GM18861 (cell line): Measurements from ENCODE around the gene NADK2.

ENCODE experiments used
- ATAC-seq: cut with Tn5 transposase; IDR thresholded peaks from one replicate; pipeline ENCODE4 v1.9.1; 2021; ENCODE audit not compliant: unreplicated experiment

NADK2 gene

DNA sequence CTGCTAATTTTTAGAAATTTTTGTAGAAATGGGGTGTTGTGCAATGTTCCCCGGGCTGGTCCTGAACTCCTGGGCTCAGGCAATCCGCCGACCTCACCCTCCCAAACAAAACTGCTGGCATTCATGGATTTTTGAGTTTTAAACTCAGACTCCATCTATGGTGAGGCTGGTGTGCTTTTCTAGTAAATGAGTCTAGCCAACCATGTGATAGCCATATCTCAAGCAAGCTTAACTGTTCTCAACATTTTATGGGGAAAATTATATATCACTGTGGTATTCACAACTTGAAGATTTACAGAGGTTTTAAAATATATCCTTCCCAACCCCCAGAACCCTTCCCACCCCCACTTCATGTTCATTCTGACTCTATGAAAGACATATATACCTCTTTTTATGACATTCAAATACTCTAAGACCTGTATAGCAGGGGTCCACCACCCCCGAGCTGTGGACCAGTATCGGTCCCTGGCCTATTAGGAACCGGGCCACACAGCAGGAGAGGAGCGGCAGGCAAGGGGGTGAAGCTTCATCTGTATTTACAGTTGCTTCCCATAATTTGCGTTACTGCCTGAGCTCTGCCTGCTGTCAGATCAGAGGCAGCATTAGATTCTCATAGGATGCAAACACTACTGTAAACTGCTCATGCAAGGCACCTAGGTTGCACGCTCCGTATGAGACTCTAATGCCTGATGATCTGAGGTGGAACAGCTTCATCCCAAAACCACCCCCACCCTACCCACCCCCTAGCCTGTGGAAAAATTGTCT is 4.5 kb upstream of the NADK2 start:
- no peak for ATAC-seq

DNA sequence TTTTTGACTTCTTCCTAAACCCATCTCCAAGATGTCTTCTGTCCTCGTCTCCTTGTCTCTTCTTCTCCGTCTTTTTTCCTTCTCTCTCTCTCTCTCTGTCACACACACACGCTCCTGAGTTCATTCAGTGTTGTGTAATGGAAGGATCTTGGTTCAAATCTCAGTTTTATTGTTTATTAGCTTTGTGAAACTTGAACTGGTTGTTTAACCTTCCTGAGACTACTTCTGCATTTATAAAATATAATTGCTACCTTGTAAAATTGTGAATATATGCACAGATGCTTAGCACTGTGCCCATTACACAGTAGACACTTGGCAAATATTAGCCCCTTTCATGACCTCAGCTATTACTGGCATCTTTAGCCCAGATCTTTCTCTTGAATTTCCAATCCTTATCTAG is 2.4 kb upstream of the NADK2 start:
- no peak for ATAC-seq

DNA sequence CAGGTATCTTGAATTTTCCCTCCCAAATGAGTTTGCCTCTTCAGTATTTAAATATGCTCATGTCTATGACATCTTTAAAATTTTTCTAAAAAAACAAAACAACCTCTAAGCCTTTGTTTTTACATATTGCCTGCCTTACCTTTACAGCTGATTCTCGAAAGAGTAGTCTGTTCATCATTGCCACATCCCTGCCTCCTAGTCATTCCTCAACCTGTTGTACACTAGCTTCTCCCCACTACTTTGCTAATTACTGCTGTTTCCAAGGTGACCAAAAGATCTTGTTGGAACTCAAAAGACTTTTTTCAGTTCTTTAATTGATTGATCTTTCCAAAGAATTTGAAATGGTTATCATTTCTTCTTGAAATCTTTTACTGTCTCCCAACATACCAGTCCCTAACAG is 1.9 kb upstream of the NADK2 start:
- ATAC-seq, result no peak

DNA sequence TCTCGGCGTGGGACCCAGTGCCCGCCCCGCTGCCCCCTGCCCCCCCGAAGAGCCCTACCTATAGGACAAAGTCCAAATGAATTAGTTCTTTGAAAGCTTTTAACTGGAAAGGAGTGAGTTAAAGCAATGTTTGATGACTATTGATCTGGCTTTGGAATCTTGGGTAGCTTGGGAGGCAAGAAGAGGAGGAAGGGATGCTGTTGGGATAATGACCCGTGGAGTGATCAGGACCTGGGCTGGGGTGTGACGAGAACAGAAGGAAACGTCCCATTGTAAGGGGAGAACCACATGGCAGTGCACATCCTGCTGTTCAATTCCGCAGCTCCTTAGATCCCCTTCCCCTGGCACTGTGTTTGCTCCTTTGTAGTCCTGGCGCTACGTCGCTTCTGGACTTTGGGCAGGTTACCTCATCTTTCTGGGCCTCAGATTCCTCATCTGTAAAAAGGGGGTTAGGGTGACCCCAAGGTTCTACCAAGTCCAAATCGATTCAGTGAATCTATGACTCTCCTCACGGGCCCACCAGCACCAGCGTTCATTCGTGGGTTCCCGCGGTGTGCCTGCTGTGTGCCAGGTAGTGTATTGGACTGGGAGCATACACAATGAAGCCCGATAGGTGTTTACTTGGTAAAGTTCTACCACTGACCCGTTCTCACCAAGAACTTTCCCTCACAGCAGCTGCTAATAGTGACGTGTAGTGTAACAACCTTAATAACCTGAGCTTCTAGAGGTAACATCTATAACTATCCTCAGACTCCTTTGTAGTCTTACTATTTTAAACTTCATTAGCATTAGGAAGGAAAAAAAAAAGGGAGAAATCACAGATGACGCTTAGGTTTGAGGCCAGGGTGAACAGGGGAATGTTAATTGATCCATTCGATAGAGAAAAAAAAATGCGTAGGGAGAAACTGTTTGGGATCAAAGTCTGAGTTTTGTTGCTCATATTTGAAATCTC is 1.1 kb upstream of the NADK2 start:
- ATAC-seq, result no peak

DNA sequence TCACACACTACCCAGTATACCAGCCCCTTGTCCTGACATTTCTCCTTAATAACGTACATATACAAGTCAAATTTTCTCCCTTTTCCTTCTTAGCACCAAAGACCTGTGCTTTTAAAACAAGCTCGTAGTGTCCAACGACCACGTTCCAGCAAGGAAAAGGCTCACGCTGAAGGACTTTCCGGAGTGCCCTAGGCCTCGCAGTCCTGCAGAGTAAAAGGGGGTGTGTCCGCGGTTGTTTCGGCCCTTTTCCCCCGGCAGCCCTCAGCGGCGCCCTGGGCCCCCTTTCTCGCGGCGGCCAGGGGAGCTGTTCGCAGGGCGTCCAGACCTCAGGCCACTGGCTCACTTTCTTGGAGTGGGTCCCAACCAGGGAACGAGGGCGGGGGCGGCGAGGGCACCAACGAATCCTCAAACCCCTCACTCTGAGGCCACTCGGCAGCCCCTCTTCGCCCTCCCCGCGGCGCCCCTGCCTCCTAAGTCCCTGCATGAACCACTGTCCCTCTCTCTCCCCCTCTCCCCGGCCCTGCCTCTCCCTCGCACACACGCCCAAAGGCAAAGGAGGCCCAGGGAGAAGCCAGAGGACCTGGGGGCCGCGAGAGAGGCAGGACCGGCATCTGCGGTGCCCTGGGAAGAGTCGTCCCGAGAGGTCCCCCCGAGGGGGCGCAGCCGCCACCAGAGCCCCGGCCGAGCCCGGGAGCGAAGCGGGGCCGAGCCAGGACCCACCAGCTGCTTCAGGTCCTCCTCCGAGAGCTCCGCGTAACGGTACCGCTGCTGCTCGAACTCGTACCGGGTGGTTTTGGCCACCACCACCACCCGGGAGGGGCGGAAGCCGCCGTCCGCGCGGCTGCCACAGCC is 720 bp downstream of the NADK2 start:
- peak; percentile 11 for ATAC-seq

DNA sequence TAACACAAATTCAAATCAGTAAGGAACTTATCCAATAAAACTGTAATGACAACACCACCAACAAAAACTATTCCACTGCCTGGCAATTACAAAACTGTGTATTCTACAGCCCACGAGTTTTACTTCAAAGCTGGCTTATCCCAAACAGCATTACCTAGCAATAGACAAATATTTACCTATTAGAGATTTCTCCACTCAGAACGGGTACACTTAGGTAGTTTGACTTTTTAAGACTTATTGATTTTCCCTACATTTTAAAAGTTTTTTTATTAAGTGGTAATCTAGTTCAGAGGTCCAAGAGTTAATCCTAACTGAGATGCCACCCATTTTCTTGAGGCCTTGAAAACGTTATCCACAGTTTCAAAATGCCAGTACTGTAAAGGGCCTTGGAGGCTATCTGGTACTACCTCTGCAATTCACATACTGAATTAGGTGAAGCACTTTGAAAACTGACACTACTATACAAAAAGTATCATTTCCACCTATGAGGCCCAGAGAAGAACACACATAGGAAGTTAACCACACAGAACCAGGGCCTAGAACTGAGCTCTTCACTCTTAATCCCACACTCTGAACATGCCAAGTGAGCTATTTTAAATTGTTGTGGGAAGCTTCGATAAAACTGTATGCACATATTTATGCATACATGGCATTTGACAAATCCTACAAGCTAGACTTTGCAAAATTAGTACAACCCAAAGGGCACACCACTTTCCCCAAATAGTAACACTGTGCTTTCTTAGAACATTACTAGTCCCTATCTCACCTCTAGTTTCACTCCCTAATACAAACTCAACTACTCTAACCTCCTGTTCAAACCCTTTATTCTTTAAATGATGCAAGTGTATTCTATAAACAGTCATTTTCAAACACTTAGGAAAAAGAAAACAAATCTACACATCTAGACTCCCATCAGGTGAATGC is 2.1 kb downstream of the NADK2 start:
- no peak for ATAC-seq

DNA sequence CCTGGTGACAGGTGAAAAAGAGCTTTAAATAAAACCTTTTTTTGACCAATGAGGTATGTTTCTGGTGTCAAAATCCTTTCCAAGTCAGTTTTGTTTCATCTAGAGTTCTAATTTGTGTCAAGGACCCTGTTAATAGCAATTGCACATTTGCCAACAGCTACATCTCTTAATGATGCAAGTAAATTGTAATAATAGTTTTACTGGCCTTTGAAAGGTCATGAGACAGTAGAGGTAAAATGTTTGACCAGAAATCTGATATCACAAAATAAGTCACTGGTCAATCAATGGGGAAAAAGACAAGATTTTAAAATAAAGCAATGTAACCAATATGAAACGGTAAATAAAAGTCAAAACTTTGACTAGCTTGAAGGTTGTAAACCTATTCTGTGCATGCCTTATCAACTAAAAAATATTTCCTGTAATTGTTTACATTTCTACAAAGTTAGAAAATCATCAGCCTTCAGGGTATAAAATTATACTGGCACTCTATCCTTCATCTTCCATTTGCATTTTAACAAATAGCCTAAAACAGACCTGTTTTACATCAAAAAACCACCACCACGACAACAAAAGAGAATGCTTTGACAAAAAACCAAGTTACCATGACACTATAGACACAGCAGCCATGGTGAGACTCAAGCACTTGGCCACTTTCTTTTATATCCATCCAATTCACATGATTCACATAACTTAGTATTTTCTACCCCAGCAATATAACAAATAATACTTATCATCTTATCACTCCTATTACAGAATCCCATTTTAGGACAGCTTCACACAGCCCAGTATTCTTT is 3.0 kb downstream of the NADK2 start:
- no peak for ATAC-seq

DNA sequence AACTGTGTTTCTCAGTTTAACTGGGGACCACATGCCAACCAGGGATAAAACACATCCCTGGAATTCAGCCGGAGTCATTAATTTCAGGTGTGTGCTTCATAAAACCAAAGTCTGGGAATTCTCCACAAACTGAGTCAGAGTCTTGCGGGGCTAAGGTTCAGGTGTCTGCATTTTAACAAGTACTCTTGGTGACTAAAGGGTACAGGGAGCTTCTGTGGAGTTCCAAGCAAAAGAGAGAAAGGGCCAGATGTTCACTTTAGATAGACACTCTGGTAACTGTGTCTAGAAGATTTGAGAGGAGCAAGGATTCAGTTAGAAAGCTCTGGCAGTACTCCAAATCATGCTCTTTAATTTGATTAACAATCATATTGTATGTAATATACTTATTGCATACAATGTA is 4.0 kb downstream of the NADK2 start:
- no peak for ATAC-seq

DNA sequence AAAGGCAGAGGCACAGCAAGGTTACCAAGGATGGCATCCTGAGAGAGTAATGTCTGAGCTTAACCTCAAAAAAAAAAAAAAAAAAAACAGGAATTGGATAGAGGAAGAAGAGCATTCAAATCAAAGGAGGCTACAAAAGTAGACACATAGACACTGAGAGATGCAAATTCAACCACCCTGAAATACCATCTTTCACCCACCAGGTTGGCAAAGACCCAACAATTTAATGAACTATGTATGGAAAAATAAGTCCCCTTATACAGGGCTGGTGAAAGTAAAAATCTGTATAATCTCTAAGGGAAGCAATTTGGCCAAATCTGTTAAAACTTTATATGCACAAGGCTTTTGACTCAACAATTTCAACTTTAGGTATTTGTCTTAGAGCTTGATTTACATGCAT is 4.9 kb downstream of the NADK2 start:
- ATAC-seq, result no peak

DNA sequence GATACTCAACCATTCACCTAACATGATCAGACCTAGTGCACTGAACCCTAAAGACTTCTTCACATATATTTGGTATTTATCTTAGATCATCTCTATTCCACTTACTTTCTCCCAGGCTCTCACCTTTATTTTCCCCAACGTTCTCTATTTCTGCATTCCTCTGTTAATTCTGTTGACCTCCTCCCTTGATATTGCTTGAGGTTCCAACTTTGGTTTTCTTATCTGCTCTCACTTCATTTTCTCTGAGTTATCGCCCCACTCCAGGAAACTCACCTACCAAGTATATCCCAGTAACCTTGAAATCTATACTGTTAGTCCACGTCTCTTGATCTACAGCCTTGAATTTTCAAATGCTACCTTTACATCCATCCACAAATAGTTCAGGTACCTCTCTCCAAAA is 9.2 kb downstream of the NADK2 start:
- no peak for ATAC-seq

DNA sequence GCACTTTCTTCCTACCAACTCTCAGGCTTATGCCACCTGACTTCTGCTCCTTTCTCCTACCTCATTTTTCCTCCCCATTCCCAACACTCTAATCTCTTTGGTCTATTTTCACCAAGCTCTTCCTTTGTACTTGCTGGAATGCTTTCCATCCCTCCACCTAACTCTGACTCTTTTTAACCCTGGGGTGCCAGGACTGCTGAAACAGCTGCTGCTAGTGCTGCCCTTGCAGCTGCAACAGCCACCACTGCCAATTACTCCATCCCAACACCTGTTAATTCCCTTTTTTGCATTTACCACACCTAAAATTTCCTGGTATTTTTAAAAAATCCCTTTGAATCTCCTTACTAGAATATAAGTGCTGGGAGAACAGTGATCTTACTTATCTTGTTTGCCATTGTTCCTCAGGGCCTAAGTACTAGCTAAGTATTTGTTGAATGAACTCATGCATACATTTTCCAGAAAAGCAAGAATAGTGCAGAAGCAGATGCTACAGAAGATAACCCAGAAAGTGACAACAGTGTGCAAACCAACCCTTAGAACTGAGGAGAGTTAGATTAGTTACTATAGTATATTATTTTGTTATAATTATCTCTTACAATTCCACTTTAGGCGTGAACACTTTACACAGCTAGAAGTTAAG is 11.5 kb downstream of the NADK2 start:
- ATAC-seq, result no peak

DNA sequence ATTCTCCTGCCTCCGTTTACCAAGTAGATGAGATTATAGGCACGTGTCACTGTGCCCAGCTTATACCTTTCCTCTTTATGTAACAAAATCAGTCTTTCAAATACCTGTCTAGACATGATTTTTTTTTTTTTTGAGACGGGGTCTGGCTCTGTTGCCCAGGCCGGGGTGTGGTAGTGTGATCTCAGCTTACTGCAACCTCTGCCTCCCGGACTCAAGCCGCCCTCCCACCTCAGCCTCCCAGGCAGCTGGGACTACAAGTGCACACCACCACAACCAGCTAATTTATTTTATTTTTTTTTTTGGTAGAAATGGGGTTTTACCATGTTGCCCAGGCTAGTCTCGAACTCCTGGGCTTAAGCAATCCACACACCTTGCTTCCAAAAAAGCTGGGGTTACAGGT is 13.2 kb downstream of the NADK2 start:
- no peak for ATAC-seq

DNA sequence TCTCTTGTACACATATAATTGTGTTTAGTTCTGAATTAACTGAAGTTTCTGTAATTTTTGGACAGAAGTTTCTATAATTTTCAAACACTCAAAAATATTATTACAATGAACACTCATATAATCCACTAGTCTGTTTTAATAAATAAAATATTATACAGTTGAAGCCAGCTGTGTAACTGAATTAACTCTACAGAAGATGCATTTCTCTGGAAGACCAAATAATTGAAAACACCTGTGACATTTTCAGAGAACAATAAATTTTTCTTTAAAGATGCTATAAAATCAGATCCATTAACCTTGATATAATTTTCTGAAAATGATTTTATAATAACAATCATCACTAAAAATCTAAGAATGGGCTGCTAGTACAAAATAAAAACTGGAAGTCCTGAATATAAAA is 14.7 kb downstream of the NADK2 start:
- no peak for ATAC-seq

DNA sequence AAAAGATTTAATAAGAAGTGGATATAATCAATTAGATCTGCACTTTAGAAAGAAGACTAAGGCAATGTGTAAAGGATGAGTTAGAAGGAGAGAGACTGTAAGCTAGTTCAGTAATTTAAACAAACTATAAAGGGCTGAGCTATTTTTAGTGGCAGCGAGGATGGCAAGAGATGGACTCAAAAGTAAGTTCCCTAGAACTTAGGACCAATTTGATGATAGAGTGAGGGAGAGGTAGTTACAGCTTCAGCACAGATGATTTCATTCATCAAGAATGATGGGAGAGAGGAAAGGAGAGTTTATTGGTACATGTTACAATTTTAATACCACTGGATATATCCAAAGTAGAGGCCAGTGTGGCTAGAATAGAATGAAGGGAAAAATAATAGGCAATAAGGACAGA is 19.1 kb downstream of the NADK2 start:
- no peak for ATAC-seq

DNA sequence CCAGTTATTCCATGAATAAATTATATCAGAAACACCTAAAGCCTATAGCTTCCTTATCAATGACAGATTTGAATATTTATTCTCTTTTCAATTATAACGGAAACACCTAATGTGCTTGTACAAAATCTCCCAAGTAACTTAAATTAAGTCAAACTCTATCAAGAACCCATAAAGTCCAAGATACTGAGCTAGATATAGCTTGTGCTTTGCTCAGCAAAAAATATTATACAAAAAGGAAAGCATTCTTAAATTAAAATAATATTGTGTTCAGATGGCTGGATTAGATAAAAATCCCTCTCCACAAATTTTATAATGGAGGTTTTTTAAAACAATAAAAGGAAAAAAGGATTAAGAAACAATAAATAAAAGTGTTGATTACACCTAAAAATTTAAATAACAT is 23.7 kb downstream of the NADK2 start:
- no peak for ATAC-seq

DNA sequence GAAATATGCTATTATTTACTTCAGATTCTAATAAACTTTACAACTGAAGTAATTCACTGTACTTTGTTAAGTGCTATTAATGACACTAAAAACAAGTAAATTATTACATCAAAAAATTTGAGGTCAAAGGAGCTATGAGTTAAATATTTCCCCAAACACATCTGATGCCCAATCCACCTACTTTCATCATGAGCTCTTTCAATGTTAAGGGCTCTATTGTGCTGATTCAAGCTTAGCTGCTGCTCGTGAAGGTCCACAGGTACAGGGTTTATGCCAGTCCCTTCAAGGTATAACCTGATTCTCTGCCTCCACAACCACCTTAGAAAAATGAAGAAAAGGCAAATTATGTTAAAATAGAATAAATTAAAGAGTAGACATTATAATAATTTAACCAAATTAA is 24.2 kb downstream of the NADK2 start:
- no peak for ATAC-seq

DNA sequence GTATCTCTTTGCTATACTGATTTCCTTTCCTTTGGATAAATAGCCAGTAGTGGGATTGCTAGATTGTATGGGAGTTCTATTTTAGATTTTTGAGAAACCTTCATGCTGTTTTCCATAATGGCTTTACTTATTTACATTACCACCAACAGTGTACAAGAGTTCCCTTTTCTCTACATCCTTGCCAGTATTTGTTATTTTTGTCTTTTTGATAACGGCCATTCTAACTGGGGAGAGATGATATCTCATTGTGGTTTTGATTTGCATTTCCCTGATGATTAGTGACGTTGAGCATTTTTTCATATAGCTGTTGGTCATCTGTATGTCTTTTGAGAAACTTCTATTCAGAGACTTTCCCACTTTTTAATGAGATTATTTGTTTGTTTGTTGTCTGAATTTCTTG is 25.8 kb downstream of the NADK2 start:
- no peak for ATAC-seq

DNA sequence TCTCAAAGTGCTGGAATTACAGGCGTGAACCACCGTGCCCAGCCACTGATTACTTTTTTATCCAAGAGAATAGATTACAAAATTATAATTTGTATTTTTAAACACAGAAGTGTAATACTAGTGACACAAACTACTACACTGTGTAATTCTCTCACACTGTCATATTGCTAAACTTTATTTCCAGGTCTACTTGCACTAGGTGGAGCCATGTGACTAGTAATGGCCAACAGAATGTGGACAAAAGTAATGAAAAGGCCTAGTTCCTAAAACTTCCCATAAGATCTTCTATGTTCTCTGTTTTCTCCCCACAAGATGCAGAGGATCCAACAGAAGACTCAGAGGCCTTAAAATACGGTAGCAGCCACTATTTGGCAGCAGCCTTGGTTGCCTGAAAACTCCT is 27.3 kb downstream of the NADK2 start:
- ATAC-seq, result no peak

DNA sequence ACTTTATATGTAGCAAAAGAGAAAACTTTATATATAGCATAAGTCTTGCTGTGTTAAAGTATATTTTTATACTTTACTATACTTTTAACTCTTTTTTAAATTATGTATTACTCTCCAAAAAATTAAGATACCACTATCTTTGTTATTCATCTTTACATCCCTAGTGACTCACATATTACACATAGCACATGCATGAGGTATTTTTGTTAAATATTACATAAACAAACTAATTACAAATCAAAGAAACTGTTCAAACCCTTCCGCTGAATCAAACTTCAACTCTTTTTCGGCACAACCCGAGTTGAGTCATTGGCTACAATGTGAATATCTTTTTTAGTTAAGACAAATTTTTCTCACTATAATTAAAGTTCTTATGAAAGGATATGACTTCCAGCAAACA is 32.1 kb downstream of the NADK2 start:
- no peak for ATAC-seq
